HG03135 (cell line): ENCODE results near the gene ARID5B.

Experiments
- ATAC-seq: cut with Tn5 transposase; IDR thresholded peaks from one replicate; pipeline ENCODE4 v1.9.1; 2021; ENCODE audit warnings: mild to moderate bottlenecking, moderate library complexity; ENCODE audit not compliant: unreplicated experiment

Gene ARID5B

GRCh38 chr10:61984803-61985418 lies 83.4 kb downstream of the ARID5B start:
- ATAC-seq: no peak

GRCh38 chr10:61985715-61986114 lies 84.2 kb downstream of the ARID5B start:
- no peak for ATAC-seq

GRCh38 chr10:61986382-61986781 lies 84.9 kb downstream of the ARID5B start:
- no peak for ATAC-seq

- no peak for ATAC-seq
These were observed 85.4 kb downstream of the ARID5B start for GRCh38 chr10:61986788-61987492.

GRCh38 chr10:61987537-61987936 lies 86.0 kb downstream of the ARID5B start:
- peak; percentile 15 for ATAC-seq

- peak; percentile 96 for ATAC-seq
These were observed 86.5 kb downstream of the ARID5B start for GRCh38 chr10:61987951-61988379.

- ATAC-seq: no peak
These were observed 88.7 kb downstream of the ARID5B start for GRCh38 chr10:61989995-61990760.

GRCh38 chr10:61990761-61991135 lies 89.2 kb downstream of the ARID5B start:
- ATAC-seq: no peak

- no peak for ATAC-seq
These were observed 89.7 kb downstream of the ARID5B start for GRCh38 chr10:61991166-61991565.

GRCh38 chr10:61992059-61992460 lies 90.6 kb downstream of the ARID5B start:
- no peak for ATAC-seq

- ATAC-seq: peak; percentile 35
These were observed 91.5 kb downstream of the ARID5B start for GRCh38 chr10:61992671-61993668.

- no peak for ATAC-seq
These were observed 92.4 kb downstream of the ARID5B start for GRCh38 chr10:61993711-61994401.

- ATAC-seq: no peak
These were observed 93.1 kb downstream of the ARID5B start for GRCh38 chr10:61994405-61995219.

- ATAC-seq: no peak
These were observed 93.7 kb downstream of the ARID5B start for GRCh38 chr10:61995220-61995503.

- no peak for ATAC-seq
These were observed 97.4 kb downstream of the ARID5B start for GRCh38 chr10:61998937-61999336.

- ATAC-seq: peak; percentile 82
These were observed 98.6 kb downstream of the ARID5B start for GRCh38 chr10:62000037-62000603.

- no peak for ATAC-seq
These were observed 99.2 kb downstream of the ARID5B start for GRCh38 chr10:62000726-62001125.

- ATAC-seq: no peak
These were observed 100.4 kb downstream of the ARID5B start for GRCh38 chr10:62001898-62002297.

- ATAC-seq: no peak
These were observed 101.3 kb downstream of the ARID5B start for GRCh38 chr10:62002753-62003152.
